SH-SY5Y (cell line): ENCODE data around the gene MBP.

Experiments
- GATA2 ChIP-seq: IDR thresholded peaks from 2 replicates; pipeline ENCODE4 v1.6.1; 2011; ENCODE audit warnings: mild to moderate bottlenecking, low read depth, low read length
- GATA3 ChIP-seq: IDR thresholded peaks from 2 replicates; pipeline ENCODE4 v1.6.1; 2011; ENCODE audit warnings: low read depth, mild to moderate bottlenecking, low read length, moderate library complexity

GRCh38 chr18:77136076-77136718 lies 3.6 kb upstream of the MBP start:
- TF ChIP-seq GATA2 (no peak), GATA3 (no peak)
